Ascending aorta (tissue), 2 donors: ENCODE results near the gene TTLL3. TPM values are rescaled to one million over a fixed set of nuclear protein-coding genes. Genes with fewer than 3 reads are reported as not detected.
A peak's percentile ranks its signal among the peaks of the same experiment; 100 is the strongest.

Experiments used
- DNase-seq, 2 donors: peaks; one replicate each; pipeline ENCODE4 v3.0.0-alpha.2; 2019; ENCODE audit warnings: low spot score in 2 of 2
- H3K27ac ChIP-seq, 2 donors: fragments of 200-600 bp; sonication (generic); one replicate each; pipeline ENCODE4 v1.5.1; 2016 to 2017; ENCODE audit warnings: mild to moderate bottlenecking in 1 of 2
- H3K27me3 ChIP-seq: fragments of 200-600 bp; sonication (generic); one replicate; pipeline ENCODE4 v1.5.1; 2017
- H3K36me3 ChIP-seq, 2 donors: fragments of 200-600 bp; sonication (generic); one replicate each; pipeline ENCODE4 v1.5.1; 2016
- H3K4me1 ChIP-seq, 2 donors: fragments of 200-600 bp; sonication (generic); one replicate each; pipeline ENCODE4 v1.5.1; 2016 to 2017; ENCODE audit warnings: mild to moderate bottlenecking in 1 of 2
- H3K4me3 ChIP-seq, 2 donors: fragments of 200-600 bp; sonication (generic); one replicate each; pipeline ENCODE4 v1.5.1; 2016 to 2017; ENCODE audit warnings: mild to moderate bottlenecking in 1 of 2
- H3K9me3 ChIP-seq, 2 donors: fragments of 200-600 bp; sonication (generic); one replicate each; pipeline ENCODE4 v1.5.1; 2016
- intact Hi-C: fragments of 100-400 bp; cut with DNase I; formaldehyde crosslinking; loops from one replicate; pipeline ENCODE4 v1.15.1; 2023
- total RNA-seq: library from RNA; depleted of rRNA; stranded (reverse); fragments of >200 nt; gene quantifications from one replicate; pipeline ENCODE4 v1.1.0, GENCODE V29; 2016
- TF ChIP-seq, protein P1 (sequence below), 3 experiments: fragments of 200-600 bp in 2 of 3; fragments of 450-650 bp in 1 of 3; sonication (generic) in 2 of 3; IDR thresholded peaks; one replicate each; pipeline ENCODE4 v1.5.1; 2016 to 2019; ENCODE audit warnings: antibody characterized with exemption in 3 of 3, mild to moderate bottlenecking in 1 of 3, moderate library complexity in 1 of 3

TTLL3 gene
- total RNA-seq, 1 donor from 2014 or later, result 47.0 TPM

DNA sequence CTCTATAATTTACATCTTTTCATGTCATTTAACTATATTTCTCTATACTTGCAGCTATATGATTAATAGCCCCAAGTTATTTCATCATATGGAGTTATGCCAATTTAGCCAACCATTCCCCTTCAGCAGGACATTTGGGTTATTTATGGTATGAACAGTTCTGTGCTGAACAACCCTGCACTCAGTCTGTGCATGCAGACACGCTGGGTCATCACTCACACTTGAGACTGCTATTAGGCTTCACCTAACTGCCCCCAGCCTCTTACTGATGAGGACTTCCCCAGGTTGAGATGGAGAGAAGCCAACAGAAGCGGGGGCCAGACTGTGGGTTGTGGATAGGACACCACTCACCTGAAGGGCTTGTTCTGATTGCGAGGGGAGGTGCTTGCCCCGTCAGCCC is 25.1 kb upstream of the TTLL3 start:
- TF ChIP-seq, protein P1, sequence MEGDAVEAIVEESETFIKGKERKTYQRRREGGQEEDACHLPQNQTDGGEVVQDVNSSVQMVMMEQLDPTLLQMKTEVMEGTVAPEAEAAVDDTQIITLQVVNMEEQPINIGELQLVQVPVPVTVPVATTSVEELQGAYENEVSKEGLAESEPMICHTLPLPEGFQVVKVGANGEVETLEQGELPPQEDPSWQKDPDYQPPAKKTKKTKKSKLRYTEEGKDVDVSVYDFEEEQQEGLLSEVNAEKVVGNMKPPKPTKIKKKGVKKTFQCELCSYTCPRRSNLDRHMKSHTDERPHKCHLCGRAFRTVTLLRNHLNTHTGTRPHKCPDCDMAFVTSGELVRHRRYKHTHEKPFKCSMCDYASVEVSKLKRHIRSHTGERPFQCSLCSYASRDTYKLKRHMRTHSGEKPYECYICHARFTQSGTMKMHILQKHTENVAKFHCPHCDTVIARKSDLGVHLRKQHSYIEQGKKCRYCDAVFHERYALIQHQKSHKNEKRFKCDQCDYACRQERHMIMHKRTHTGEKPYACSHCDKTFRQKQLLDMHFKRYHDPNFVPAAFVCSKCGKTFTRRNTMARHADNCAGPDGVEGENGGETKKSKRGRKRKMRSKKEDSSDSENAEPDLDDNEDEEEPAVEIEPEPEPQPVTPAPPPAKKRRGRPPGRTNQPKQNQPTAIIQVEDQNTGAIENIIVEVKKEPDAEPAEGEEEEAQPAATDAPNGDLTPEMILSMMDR (IDR thresholded peaks at IDR 0.05), result no peak
- intact Hi-C loops, result no loop called here
- H3K27ac ChIP-seq, result no peak overlapping the region
- no peak overlapping the region for H3K4me3 ChIP-seq
- peaks cover 58 to 85% of the 10 kb centered on the region in 2 donors for H3K36me3 ChIP-seq
- H3K9me3 ChIP-seq, result no peaks in the 10 kb centered on the region
- DNase-seq, result no peak
- H3K27me3 ChIP-seq, result no peaks in the 10 kb centered on the region
- H3K4me1 ChIP-seq, result no peaks in the 10 kb centered on the region

DNA sequence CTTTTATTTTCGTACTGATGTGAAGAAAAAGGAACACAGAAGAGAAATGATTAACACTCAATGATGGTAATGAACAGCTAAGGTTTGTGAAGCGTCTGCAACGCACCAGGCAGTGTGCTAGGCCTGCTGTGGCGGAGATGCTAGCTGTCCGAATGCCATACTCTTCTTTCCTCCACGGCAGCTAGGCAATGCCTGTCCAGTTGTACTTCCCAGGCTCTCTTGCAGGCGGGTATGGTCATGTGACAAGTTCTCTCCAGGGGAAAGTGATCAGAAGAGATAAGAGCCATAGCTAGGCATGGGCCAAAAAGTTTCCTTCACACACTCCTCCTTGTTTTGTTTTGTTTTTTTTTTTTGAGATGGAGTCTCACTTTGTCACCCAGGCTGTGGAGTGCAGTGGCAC is 24.5 kb upstream of the TTLL3 start:
- DNase-seq, result no peak
- Histone ChIP-seq H3K27me3 (no peaks in the 10 kb centered on the region), H3K9me3 (no peaks in the 10 kb centered on the region), H3K4me1 (no peaks in the 10 kb centered on the region), H3K4me3 (no peak overlapping the region), H3K36me3 (peaks cover 52 to 82% of the 10 kb centered on the region in 2 donors), H3K27ac (no peak overlapping the region)
- intact Hi-C loops, result no loop called here
- TF ChIP-seq, protein P1 (IDR thresholded peaks at IDR 0.05), result no peak

DNA sequence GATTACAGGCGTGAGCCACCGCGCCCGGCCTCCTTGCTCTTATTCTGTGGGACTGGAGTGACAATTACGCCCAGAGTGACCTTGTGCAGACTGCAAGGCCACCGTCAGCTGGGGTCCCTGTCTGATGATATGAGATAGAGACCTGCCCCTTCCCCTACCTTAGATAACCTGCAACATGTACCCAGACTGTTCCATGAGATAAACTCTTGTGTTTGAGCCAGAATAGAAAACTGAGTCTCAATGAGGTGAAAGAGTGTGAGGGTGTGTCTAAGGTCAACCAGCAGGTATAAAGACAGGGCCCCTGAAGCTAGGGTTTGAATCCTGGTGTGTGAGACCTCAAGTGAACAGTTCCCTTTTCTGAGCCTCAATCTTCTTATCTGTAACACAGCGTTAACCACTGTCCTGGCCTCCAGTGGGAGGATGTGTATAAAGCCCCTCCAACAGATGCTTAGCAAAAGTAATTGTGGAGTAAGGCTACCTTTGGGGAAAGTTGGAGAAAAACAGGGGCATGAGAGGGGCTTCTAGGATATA is 23.8 kb upstream of the TTLL3 start:
- DNase-seq, result no peak
- peaks cover 49 to 77% of the 10 kb centered on the region in 2 donors for H3K36me3 ChIP-seq

DNA sequence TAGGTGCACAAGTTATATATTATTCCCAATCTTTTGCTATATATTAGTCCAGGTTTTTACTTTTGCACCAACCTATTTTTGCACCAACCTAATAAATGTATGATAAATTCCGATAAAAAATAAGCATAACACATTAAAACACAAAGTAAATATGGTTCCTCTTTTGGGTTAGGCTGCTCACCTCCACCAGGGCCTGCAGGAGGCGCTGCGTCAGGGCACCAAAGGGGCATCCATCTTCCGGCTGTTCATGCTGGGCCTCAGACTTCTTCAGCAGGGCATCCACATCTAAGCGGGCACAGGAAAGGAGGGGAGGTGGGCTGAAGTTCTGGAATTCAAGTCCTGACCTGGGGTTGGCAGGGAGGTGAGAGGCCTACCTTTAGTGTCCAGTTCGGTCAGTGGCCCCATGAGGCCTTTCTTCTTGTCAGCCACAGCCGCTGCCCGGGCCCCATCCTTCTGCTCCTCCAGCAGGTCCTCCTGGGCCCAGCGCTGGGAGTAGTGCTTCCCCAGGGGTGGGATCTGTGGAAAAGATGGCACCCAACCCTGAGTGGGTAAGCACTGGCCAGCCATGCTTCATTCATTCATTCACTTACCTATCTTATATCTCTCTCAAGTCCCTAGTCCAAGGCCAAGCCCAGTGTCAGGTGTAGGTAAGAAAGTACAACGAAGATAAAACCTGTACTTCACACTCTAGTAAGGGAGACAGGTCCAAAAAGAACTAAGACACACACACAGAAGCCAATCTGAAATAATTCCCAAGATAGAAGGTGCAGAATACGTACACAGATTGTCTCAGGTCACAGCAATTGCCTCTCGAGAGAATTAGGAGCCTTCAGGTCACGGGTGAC is 23.0 kb upstream of the TTLL3 start:
- H3K27ac ChIP-seq, result no peak overlapping the region
- peaks cover 0 to 11% of the 10 kb centered on the region in 2 donors for H3K4me1 ChIP-seq
- H3K36me3 ChIP-seq, result peaks cover 47 to 69% of the 10 kb centered on the region in 2 donors
- DNase-seq, result no peak
- H3K27me3 ChIP-seq, result no peaks in the 10 kb centered on the region
- no peaks in the 10 kb centered on the region for H3K9me3 ChIP-seq
- TF ChIP-seq, protein P1 (IDR thresholded peaks at IDR 0.05), result peak in 1 of 3 experiments; percentile 20
- intact Hi-C loops, result no loop called here
- no peak overlapping the region for H3K4me3 ChIP-seq

More for the DNA sequence above, 23.8 kb upstream of the TTLL3 start:
- intact Hi-C loops, result no loop called here
- Histone ChIP-seq H3K27me3 (no peaks in the 10 kb centered on the region), H3K27ac (no peak overlapping the region), H3K9me3 (no peaks in the 10 kb centered on the region), H3K4me1 (peaks cover 0 to 6% of the 10 kb centered on the region in 2 donors), H3K4me3 (no peak overlapping the region)
- TF ChIP-seq, protein P1 (IDR thresholded peaks at IDR 0.05), result no peak

DNA sequence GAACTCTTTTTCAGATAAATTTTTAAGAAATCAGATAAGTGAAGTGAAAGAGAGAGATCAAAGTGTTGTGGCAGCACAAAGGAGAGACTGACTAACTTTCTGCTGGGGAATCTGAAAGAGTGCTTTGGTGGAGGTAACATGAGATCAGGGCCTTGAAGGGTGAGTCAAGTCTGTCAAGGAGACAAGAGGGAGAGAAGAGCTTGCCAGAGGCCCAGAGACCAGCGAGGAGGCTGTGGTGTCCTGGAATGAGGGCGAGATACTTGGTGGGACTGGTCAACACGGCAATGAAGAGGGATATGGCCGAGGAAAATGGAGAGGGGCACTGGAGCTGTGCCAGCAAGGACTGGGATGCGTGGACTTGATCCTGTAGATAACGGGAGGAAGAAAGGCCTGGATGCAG is 22.3 kb upstream of the TTLL3 start:
- H3K9me3 ChIP-seq, result no peaks in the 10 kb centered on the region
- intact Hi-C loops, result no loop called here
- peaks cover 0 to 11% of the 10 kb centered on the region in 2 donors for H3K4me1 ChIP-seq
- no peak for DNase-seq
- H3K27ac ChIP-seq, result no peak overlapping the region
- H3K27me3 ChIP-seq, result no peaks in the 10 kb centered on the region
- no peak overlapping the region for H3K4me3 ChIP-seq
- H3K36me3 ChIP-seq, result peaks cover 41 to 62% of the 10 kb centered on the region in 2 donors
- TF ChIP-seq, protein P1 (IDR thresholded peaks at IDR 0.05), result no peak
